GM18507 (cell line): ENCODE results near the gene BBIP1.

Experiments used
- DNase-seq: peaks from one replicate; pipeline ENCODE4 v3.0.0; 2011; ENCODE audit warnings: low read depth; ENCODE audit not compliant: insufficient read length; ENCODE audit errors: extremely low spot score
- FAIRE-seq: peaks from 2 replicates; lab custom pipeline; 2011; peaks lifted over from hg19 to GRCh38; lab: Jason Lieb, UNC

The BBIP1 gene

DNA sequence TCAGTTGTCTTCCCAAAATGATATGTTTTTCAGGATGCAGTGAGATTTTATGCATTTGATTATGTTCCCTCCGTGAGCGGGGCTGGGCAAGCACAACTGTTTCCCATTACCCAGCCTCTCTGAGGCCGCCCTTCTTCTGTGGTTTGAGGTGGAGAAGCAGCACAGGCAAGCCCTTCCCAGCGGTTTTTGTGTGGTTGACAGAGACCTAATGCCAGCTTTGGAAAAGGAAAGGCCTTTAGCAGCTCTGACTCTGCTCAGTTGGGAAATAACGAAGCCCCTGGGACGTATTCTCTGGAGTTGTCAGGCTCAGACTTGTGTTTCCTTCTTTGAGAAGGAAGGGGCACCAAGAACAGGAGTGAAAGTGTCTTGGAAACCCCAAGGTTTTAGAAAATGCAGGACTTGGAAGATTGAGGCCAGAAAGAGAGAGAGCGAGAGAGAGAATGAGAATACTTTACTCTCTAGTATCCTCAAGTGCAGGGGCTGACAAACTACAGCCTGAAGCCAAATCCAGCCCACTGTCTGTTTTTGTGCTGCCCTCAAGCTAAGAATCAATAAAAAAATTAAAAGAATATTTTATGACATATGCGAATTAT is 67.9 kb downstream of the BBIP1 start:
- DNase-seq, result no peak
- FAIRE-seq, result no peak

DNA sequence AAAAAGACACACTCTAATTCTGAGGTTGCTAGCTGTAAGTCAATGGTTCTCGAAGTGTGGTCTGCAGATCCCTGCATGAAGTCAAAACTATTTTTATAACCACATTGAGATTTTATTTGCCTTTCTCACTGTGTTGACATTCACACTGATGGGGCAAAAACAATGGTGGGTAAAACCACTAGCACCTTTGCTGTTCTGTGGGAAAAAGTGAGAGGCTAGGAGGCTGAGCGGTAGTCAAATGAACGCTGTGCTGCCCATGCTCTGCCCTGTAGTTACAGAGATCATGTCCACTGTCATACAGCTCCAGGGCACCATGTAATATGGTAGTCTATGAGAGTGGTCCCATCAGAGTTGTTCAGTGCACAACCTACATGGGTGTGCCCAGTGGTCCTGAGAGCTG is 68.9 kb downstream of the BBIP1 start:
- DNase-seq (no peak), FAIRE-seq (no peak)
